ENCODE data around the gene CLPX. TPM values are rescaled to one million over a fixed set of nuclear protein-coding genes. Genes with fewer than 3 reads are reported as not detected.

The CLPX gene
- total RNA-seq, 2 donors from 2014 or later = 60.5 to 62.7 TPM

- Histone ChIP-seq H3K27ac (ENCODE audit: low read depth, low read length) (no peak overlapping the region), H3K4me3 (ENCODE audit: low read length) (no peak overlapping the region), H3K36me3 (ENCODE audit: control insufficient read depth, insufficient read depth, low read length) (peaks cover 79% of the 10 kb centered on the region), H3K4me1 (ENCODE audit: control insufficient read depth, insufficient read depth, low read length) (no peaks in the 10 kb centered on the region), H3K27me3 (ENCODE audit: control insufficient read depth, insufficient read depth, low read length, poor library complexity, severe bottlenecking) (no peaks in the 10 kb centered on the region), H3K9me3 (ENCODE audit: control insufficient read depth, low read length) (no peaks in the 10 kb centered on the region), H3K9ac (ENCODE audit: extremely low read depth, low read length, poor library complexity, severe bottlenecking) (no peak overlapping the region)
- DNase-seq = no peak
- no peaks in the 10 kb centered on the region for H3K9me3 Mint-ChIP-seq
- H3K4me3 Mint-ChIP-seq = no peak overlapping the region
- WGBS, 2 experiments (ENCODE audit: insufficient coverage in 1 of 2, insufficient read length in 1 of 2) = 95 to 96% methylated on average over 4 to 5 of the region's 5 CpGs
- no peak overlapping the region for H3K27ac Mint-ChIP-seq
- H3K4me1 Mint-ChIP-seq = no peaks in the 10 kb centered on the region
- no peak for TF ChIP-seq CTCF (conservative IDR thresholded peaks at IDR 0.05)
- H3K36me3 Mint-ChIP-seq (ENCODE audit: low read depth) = peaks cover 67% of the 10 kb centered on the region
- H3K27me3 Mint-ChIP-seq (ENCODE audit: insufficient read depth) = no peaks in the 10 kb centered on the region
Measured at GRCh38 chr15:65175511-65175910, 9.6 kb downstream of the CLPX start.

- no peak overlapping the region for H3K27ac Mint-ChIP-seq
- TF ChIP-seq CTCF (conservative IDR thresholded peaks at IDR 0.05) = no peak
- H3K9ac ChIP-seq (ENCODE audit: extremely low read depth, low read length, poor library complexity, severe bottlenecking) = no peak overlapping the region
- no peaks in the 10 kb centered on the region for H3K4me1 ChIP-seq (ENCODE audit: control insufficient read depth, insufficient read depth, low read length)
- DNase-seq = no peak
- H3K4me1 Mint-ChIP-seq = no peaks in the 10 kb centered on the region
- peaks cover 67% of the 10 kb centered on the region for H3K36me3 Mint-ChIP-seq (ENCODE audit: low read depth)
- H3K4me3 ChIP-seq (ENCODE audit: low read length) = no peak overlapping the region
- H3K27me3 Mint-ChIP-seq (ENCODE audit: insufficient read depth) = no peaks in the 10 kb centered on the region
- H3K9me3 Mint-ChIP-seq = no peaks in the 10 kb centered on the region
- no peak overlapping the region for H3K4me3 Mint-ChIP-seq
- H3K27me3 ChIP-seq (ENCODE audit: control insufficient read depth, insufficient read depth, low read length, poor library complexity, severe bottlenecking) = no peaks in the 10 kb centered on the region
- H3K27ac ChIP-seq (ENCODE audit: low read depth, low read length) = no peak overlapping the region
- H3K36me3 ChIP-seq (ENCODE audit: control insufficient read depth, insufficient read depth, low read length) = peaks cover 79% of the 10 kb centered on the region
- 98% methylated on average over 5 of the region's 5 CpGs; no CpG with 5 or more reads in 1 of the 2 experiments for WGBS, 2 experiments (ENCODE audit: insufficient coverage in 1 of 2, insufficient read length in 1 of 2)
- no peaks in the 10 kb centered on the region for H3K9me3 ChIP-seq (ENCODE audit: control insufficient read depth, low read length)
Measured at GRCh38 chr15:65174509-65174908, 10.6 kb downstream of the CLPX start.

GRCh38 chr15:65172531-65172930 lies 12.6 kb downstream of the CLPX start:
- Histone ChIP-seq H3K36me3 (ENCODE audit: control insufficient read depth, insufficient read depth, low read length) (peaks cover 67% of the 10 kb centered on the region), H3K4me3 (ENCODE audit: low read length) (no peak overlapping the region), H3K4me1 (ENCODE audit: control insufficient read depth, insufficient read depth, low read length) (no peaks in the 10 kb centered on the region), H3K9ac (ENCODE audit: extremely low read depth, low read length, poor library complexity, severe bottlenecking) (no peak overlapping the region), H3K27ac (ENCODE audit: low read depth, low read length) (no peak overlapping the region), H3K9me3 (ENCODE audit: control insufficient read depth, low read length) (no peaks in the 10 kb centered on the region), H3K27me3 (ENCODE audit: control insufficient read depth, insufficient read depth, low read length, poor library complexity, severe bottlenecking) (no peaks in the 10 kb centered on the region)
- H3K27ac Mint-ChIP-seq = no peak overlapping the region
- H3K4me3 Mint-ChIP-seq = no peak overlapping the region
- no peak for DNase-seq
- no peaks in the 10 kb centered on the region for H3K4me1 Mint-ChIP-seq
- H3K27me3 Mint-ChIP-seq (ENCODE audit: insufficient read depth) = no peaks in the 10 kb centered on the region
- H3K9me3 Mint-ChIP-seq = no peaks in the 10 kb centered on the region
- peaks cover 64% of the 10 kb centered on the region for H3K36me3 Mint-ChIP-seq (ENCODE audit: low read depth)
- no peak for TF ChIP-seq CTCF (conservative IDR thresholded peaks at IDR 0.05)
- 98 to 100% methylated on average over 4 to 5 of the region's 5 CpGs for WGBS, 2 experiments (ENCODE audit: insufficient coverage in 1 of 2, insufficient read length in 1 of 2)
